Measurements from ENCODE around the gene MAML3. TPM values are rescaled to one million over a fixed set of nuclear protein-coding genes. Genes with fewer than 3 reads are reported as not detected.

MAML3 gene
- total RNA-seq, 1 donor from 2014 or later: 8.1 TPM

- H3K4me3 ChIP-seq (ENCODE audit: insufficient read depth, low read depth, low read length): no peak overlapping the region
- no peak overlapping the region for H3K9ac ChIP-seq (ENCODE audit: low read length)
- no peak overlapping the region for H3K27ac ChIP-seq (ENCODE audit: low read depth, low read length)
- FAIRE-seq (no peak), DNase-seq (ENCODE audit: low read depth) (no peak)
- no peaks in the 10 kb centered on the region for H3K9me3 Mint-ChIP-seq (ENCODE audit: unreplicated experiment)
- no peak overlapping the region for H3K27ac Mint-ChIP-seq (ENCODE audit: unreplicated experiment)
- no peaks in the 10 kb centered on the region for H3K36me3 ChIP-seq (ENCODE audit: insufficient read depth, low read length)
- H3K4me2 ChIP-seq (ENCODE audit: low read length): no peak overlapping the region
- no peaks in the 10 kb centered on the region for H3K27me3 Mint-ChIP-seq (ENCODE audit: low read depth, unreplicated experiment)
- H3K4me1 ChIP-seq (ENCODE audit: insufficient read depth, low read length): peaks cover 17% of the 10 kb centered on the region
- H3K9me3 ChIP-seq (ENCODE audit: insufficient read depth, low read depth, low read length): no peaks in the 10 kb centered on the region
- H3K36me3 Mint-ChIP-seq (ENCODE audit: low read depth, unreplicated experiment): no peaks in the 10 kb centered on the region
- TF ChIP-seq, protein P1, sequence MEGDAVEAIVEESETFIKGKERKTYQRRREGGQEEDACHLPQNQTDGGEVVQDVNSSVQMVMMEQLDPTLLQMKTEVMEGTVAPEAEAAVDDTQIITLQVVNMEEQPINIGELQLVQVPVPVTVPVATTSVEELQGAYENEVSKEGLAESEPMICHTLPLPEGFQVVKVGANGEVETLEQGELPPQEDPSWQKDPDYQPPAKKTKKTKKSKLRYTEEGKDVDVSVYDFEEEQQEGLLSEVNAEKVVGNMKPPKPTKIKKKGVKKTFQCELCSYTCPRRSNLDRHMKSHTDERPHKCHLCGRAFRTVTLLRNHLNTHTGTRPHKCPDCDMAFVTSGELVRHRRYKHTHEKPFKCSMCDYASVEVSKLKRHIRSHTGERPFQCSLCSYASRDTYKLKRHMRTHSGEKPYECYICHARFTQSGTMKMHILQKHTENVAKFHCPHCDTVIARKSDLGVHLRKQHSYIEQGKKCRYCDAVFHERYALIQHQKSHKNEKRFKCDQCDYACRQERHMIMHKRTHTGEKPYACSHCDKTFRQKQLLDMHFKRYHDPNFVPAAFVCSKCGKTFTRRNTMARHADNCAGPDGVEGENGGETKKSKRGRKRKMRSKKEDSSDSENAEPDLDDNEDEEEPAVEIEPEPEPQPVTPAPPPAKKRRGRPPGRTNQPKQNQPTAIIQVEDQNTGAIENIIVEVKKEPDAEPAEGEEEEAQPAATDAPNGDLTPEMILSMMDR (IDR thresholded peaks at IDR 0.05; ENCODE audit: insufficient read depth, low read depth, low read length): no peak
- no peak for TF ChIP-seq EZH2 (IDR thresholded peaks at IDR 0.05; ENCODE audit: insufficient read depth, low read length)
- H3K4me1 Mint-ChIP-seq (ENCODE audit: low read depth, unreplicated experiment): peaks cover 40% of the 10 kb centered on the region
- H4K20me1 ChIP-seq (ENCODE audit: insufficient read depth, low read length): no peaks in the 10 kb centered on the region
- H3K4me3 Mint-ChIP-seq (ENCODE audit: unreplicated experiment): peak overlapping the region; percentile 74
- H3K27me3 ChIP-seq (ENCODE audit: insufficient read depth, low read length): no peaks in the 10 kb centered on the region
- H3K79me2 ChIP-seq (ENCODE audit: insufficient read depth, low read length): no peaks in the 10 kb centered on the region
- H2AFZ ChIP-seq (ENCODE audit: low read depth, low read length): no peak overlapping the region
Observed at GRCh38 chr4:139921429-139922184, 232.4 kb downstream of the MAML3 start.

GRCh38 chr4:139920486-139921002 lies 233.4 kb downstream of the MAML3 start:
- Mint-ChIP-seq H3K9me3 (ENCODE audit: unreplicated experiment) (no peaks in the 10 kb centered on the region), H3K27ac (ENCODE audit: unreplicated experiment) (no peak overlapping the region), H3K4me1 (ENCODE audit: low read depth, unreplicated experiment) (peaks cover 45% of the 10 kb centered on the region), H3K4me3 (ENCODE audit: unreplicated experiment) (no peak overlapping the region), H3K36me3 (ENCODE audit: low read depth, unreplicated experiment) (no peaks in the 10 kb centered on the region), H3K27me3 (ENCODE audit: low read depth, unreplicated experiment) (no peaks in the 10 kb centered on the region)
- Histone ChIP-seq H3K36me3 (ENCODE audit: insufficient read depth, low read length) (no peaks in the 10 kb centered on the region), H3K4me2 (ENCODE audit: low read length) (no peak overlapping the region), H3K9ac (ENCODE audit: low read length) (no peak overlapping the region), H3K4me1 (ENCODE audit: insufficient read depth, low read length) (peaks cover 17% of the 10 kb centered on the region), H3K27ac (ENCODE audit: low read depth, low read length) (no peak overlapping the region), H3K4me3 (ENCODE audit: insufficient read depth, low read depth, low read length) (no peak overlapping the region), H2AFZ (ENCODE audit: low read depth, low read length) (no peak overlapping the region), H4K20me1 (ENCODE audit: insufficient read depth, low read length) (no peaks in the 10 kb centered on the region), H3K79me2 (ENCODE audit: insufficient read depth, low read length) (no peaks in the 10 kb centered on the region), H3K27me3 (ENCODE audit: insufficient read depth, low read length) (no peaks in the 10 kb centered on the region), H3K9me3 (ENCODE audit: insufficient read depth, low read depth, low read length) (no peaks in the 10 kb centered on the region)
- TF ChIP-seq, protein P1 (IDR thresholded peaks at IDR 0.05; ENCODE audit: insufficient read depth, low read depth, low read length): no peak
- no peak for TF ChIP-seq EZH2 (IDR thresholded peaks at IDR 0.05; ENCODE audit: insufficient read depth, low read length)
- DNase-seq (ENCODE audit: low read depth) (no peak), FAIRE-seq (no peak)

- Histone ChIP-seq H4K20me1 (ENCODE audit: insufficient read depth, low read length) (no peaks in the 10 kb centered on the region), H3K36me3 (ENCODE audit: insufficient read depth, low read length) (no peaks in the 10 kb centered on the region), H3K79me2 (ENCODE audit: insufficient read depth, low read length) (no peaks in the 10 kb centered on the region), H3K4me2 (ENCODE audit: low read length) (peak overlapping the region; percentile 66), H3K27ac (ENCODE audit: low read depth, low read length) (peak overlapping the region; percentile 16), H3K27me3 (ENCODE audit: insufficient read depth, low read length) (no peaks in the 10 kb centered on the region), H3K9ac (ENCODE audit: low read length) (peak overlapping the region; percentile 28), H2AFZ (ENCODE audit: low read depth, low read length) (no peak overlapping the region), H3K4me1 (ENCODE audit: insufficient read depth, low read length) (peaks cover 17% of the 10 kb centered on the region), H3K4me3 (ENCODE audit: insufficient read depth, low read depth, low read length) (no peak overlapping the region), H3K9me3 (ENCODE audit: insufficient read depth, low read depth, low read length) (no peaks in the 10 kb centered on the region)
- TF ChIP-seq, protein P1 (IDR thresholded peaks at IDR 0.05; ENCODE audit: insufficient read depth, low read depth, low read length): no peak
- TF ChIP-seq EZH2 (IDR thresholded peaks at IDR 0.05; ENCODE audit: insufficient read depth, low read length): no peak
- no peaks in the 10 kb centered on the region for H3K36me3 Mint-ChIP-seq (ENCODE audit: low read depth, unreplicated experiment)
- no peaks in the 10 kb centered on the region for H3K27me3 Mint-ChIP-seq (ENCODE audit: low read depth, unreplicated experiment)
- peaks cover 45% of the 10 kb centered on the region for H3K4me1 Mint-ChIP-seq (ENCODE audit: low read depth, unreplicated experiment)
- FAIRE-seq: peak; percentile 70
- H3K4me3 Mint-ChIP-seq (ENCODE audit: unreplicated experiment): peak overlapping the region; percentile 40
- H3K27ac Mint-ChIP-seq (ENCODE audit: unreplicated experiment): peak overlapping the region; percentile 96
- DNase-seq (ENCODE audit: low read depth): peak; percentile 76
- H3K9me3 Mint-ChIP-seq (ENCODE audit: unreplicated experiment): no peaks in the 10 kb centered on the region
Observed at GRCh38 chr4:139919521-139919920, 234.5 kb downstream of the MAML3 start.

All from astrocyte (in vitro differentiated cells and primary cell).